Measurements from ENCODE around the gene TAPBP.

Gene TAPBP

DNA sequence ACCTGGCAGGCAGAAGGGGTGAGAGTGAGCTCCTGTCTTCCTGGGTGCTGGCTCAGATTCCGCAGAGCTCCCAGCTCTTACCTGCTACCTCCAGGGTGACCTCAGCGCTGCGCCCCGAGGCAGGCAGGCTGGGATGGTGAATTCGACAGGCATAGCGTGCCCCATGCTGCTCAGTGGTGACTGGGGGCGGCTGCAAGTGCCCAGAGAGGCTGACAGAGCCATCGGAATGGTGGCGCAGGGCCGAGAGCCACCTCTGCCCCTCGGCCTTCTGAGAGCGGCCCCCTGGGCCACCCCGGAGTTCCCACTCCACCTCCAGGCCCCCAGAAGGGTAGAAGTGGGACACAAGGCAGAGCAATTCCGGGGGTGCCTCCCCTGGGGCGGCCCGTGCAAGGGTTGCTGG lies 9.7 kb downstream of the TAPBP start:
- Histone ChIP-seq H3K9me2 (replicated peaks; ENCODE audit: insufficient read depth, low read length) (no peaks in the 10 kb centered on the region), H3K9ac (ENCODE audit: low read length) (no peak overlapping the region), H4K20me1 (ENCODE audit: low read depth, low read length) (no peaks in the 10 kb centered on the region), H2AFZ (ENCODE audit: low read depth, low read length, severe bottlenecking) (no peak overlapping the region), H3K4me3 (ENCODE audit: insufficient read depth, low read length, poor library complexity, severe bottlenecking) (no peak overlapping the region), H3K79me2 (ENCODE audit: insufficient read depth, low read length) (peaks cover 53% of the 10 kb centered on the region), H3K9me3 (ENCODE audit: insufficient read depth, low read length) (no peaks in the 10 kb centered on the region), H3K27ac (ENCODE audit: low read depth, low read length) (no peak overlapping the region), H3K27me3 (ENCODE audit: low read length) (no peaks in the 10 kb centered on the region), H3K36me3 (ENCODE audit: low read length) (peaks cover 11% of the 10 kb centered on the region; the same call in 1 of the 2 replicates), H3K4me2 (ENCODE audit: low read depth, low read length, poor library complexity, severe bottlenecking) (no peak overlapping the region), H3F3A (ENCODE audit: insufficient read depth) (peaks cover 29% of the 10 kb centered on the region)
- TF ChIP-seq, protein P1, sequence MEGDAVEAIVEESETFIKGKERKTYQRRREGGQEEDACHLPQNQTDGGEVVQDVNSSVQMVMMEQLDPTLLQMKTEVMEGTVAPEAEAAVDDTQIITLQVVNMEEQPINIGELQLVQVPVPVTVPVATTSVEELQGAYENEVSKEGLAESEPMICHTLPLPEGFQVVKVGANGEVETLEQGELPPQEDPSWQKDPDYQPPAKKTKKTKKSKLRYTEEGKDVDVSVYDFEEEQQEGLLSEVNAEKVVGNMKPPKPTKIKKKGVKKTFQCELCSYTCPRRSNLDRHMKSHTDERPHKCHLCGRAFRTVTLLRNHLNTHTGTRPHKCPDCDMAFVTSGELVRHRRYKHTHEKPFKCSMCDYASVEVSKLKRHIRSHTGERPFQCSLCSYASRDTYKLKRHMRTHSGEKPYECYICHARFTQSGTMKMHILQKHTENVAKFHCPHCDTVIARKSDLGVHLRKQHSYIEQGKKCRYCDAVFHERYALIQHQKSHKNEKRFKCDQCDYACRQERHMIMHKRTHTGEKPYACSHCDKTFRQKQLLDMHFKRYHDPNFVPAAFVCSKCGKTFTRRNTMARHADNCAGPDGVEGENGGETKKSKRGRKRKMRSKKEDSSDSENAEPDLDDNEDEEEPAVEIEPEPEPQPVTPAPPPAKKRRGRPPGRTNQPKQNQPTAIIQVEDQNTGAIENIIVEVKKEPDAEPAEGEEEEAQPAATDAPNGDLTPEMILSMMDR (IDR thresholded peaks at IDR 0.05; ENCODE audit: insufficient read depth, low read length, poor library complexity, severe bottlenecking), result no peak
- TF ChIP-seq EZH2phosphoT487 (conservative IDR thresholded peaks at IDR 0.05; ENCODE audit: low read length), result no peak

GRCh38 chr6:33301877-33302276 lies 12.0 kb downstream of the TAPBP start:
- no peaks in the 10 kb centered on the region for H3K9me2 ChIP-seq (replicated peaks; ENCODE audit: insufficient read depth, low read length)
- peaks cover 31% of the 10 kb centered on the region for H3F3A ChIP-seq (ENCODE audit: insufficient read depth)
- no peak overlapping the region for H3K9ac ChIP-seq (ENCODE audit: low read length)
- H3K27ac ChIP-seq (ENCODE audit: low read depth, low read length), result no peak overlapping the region
- no peak for TF ChIP-seq EZH2phosphoT487 (conservative IDR thresholded peaks at IDR 0.05; ENCODE audit: low read length)
- TF ChIP-seq, protein P1 (IDR thresholded peaks at IDR 0.05; ENCODE audit: insufficient read depth, low read length, poor library complexity, severe bottlenecking), result no peak
- H3K27me3 ChIP-seq (ENCODE audit: low read length), result no peaks in the 10 kb centered on the region
- peaks cover 9% of the 10 kb centered on the region; the same call in 1 of the 2 replicates for H3K36me3 ChIP-seq (ENCODE audit: low read length)
- H3K4me3 ChIP-seq (ENCODE audit: insufficient read depth, low read length, poor library complexity, severe bottlenecking), result no peak overlapping the region
- peaks cover 40% of the 10 kb centered on the region for H3K79me2 ChIP-seq (ENCODE audit: insufficient read depth, low read length)
- H3K4me2 ChIP-seq (ENCODE audit: low read depth, low read length, poor library complexity, severe bottlenecking), result no peak overlapping the region
- H2AFZ ChIP-seq (ENCODE audit: low read depth, low read length, severe bottlenecking), result no peak overlapping the region
- no peaks in the 10 kb centered on the region for H3K9me3 ChIP-seq (ENCODE audit: insufficient read depth, low read length)
- no peaks in the 10 kb centered on the region for H4K20me1 ChIP-seq (ENCODE audit: low read depth, low read length)

DNA sequence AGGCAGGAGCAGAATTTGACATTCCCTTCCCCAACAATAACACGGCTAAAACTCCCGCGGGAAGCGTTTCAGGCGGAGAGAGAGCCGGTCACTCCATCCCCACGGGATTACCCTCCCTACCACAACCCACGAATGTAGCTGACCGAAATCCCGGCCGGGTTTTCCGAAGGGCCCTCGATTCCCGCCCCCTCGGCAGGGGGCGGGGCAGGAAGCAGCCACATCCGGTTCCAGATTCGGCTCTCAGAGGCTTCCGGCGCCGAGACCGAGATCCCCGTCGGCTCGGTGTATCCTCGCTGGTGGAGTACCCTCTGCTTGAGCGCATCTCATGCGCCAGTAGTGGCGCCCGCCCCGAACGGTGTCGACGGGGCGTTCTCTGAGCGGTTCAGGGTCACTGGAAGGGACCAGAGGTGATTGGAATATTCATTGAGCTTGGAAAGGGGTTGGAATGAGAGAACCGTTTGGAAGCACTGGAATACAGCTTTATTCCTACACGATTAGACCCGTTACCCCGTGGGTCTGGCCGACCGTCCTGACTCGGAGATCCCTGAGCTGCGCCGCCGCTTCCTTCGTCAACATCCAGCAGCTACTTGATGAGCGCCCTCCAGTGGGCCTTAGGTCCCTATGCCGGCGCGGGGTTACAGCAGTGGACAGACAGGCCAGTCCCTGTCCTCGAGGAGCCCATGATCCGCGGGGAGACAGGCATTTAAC lies 14.5 kb downstream of the TAPBP start:
- Histone ChIP-seq H3K27ac (ENCODE audit: low read depth, low read length) (peak overlapping the region; percentile 89), H2AFZ (ENCODE audit: low read depth, low read length, severe bottlenecking) (peak overlapping the region; percentile 56), H3K27me3 (ENCODE audit: low read length) (no peaks in the 10 kb centered on the region), H3K36me3 (ENCODE audit: low read length) (peaks cover 4% of the 10 kb centered on the region; the same call in 1 of the 2 replicates), H4K20me1 (ENCODE audit: low read depth, low read length) (no peaks in the 10 kb centered on the region), H3K9me3 (ENCODE audit: insufficient read depth, low read length) (no peaks in the 10 kb centered on the region), H3F3A (ENCODE audit: insufficient read depth) (peaks cover 27% of the 10 kb centered on the region), H3K9ac (ENCODE audit: low read length) (peak overlapping the region; percentile 96), H3K9me2 (replicated peaks; ENCODE audit: insufficient read depth, low read length) (no peaks in the 10 kb centered on the region), H3K79me2 (ENCODE audit: insufficient read depth, low read length) (peaks cover 20% of the 10 kb centered on the region), H3K4me3 (ENCODE audit: insufficient read depth, low read length, poor library complexity, severe bottlenecking) (peak overlapping the region; percentile 97), H3K4me2 (ENCODE audit: low read depth, low read length, poor library complexity, severe bottlenecking) (peak overlapping the region; percentile 90)
- TF ChIP-seq, protein P1 (IDR thresholded peaks at IDR 0.05; ENCODE audit: insufficient read depth, low read length, poor library complexity, severe bottlenecking), result peak; percentile 96
- TF ChIP-seq EZH2phosphoT487 (conservative IDR thresholded peaks at IDR 0.05; ENCODE audit: low read length), result no peak

All from SU-DHL-6 (cell line).